HG02840 (cell line): ENCODE measurements around the gene SAPCD2.
A peak's percentile ranks its signal among the peaks of the same experiment; 100 is the strongest.

Experiments
- ATAC-seq: cut with Tn5 transposase; IDR thresholded peaks from one replicate; pipeline ENCODE4 v1.9.1; 2021; ENCODE audit warnings: mild to moderate bottlenecking, moderate library complexity, moderate number of reproducible peaks; ENCODE audit not compliant: unreplicated experiment, low FRiP score

Gene SAPCD2

DNA sequence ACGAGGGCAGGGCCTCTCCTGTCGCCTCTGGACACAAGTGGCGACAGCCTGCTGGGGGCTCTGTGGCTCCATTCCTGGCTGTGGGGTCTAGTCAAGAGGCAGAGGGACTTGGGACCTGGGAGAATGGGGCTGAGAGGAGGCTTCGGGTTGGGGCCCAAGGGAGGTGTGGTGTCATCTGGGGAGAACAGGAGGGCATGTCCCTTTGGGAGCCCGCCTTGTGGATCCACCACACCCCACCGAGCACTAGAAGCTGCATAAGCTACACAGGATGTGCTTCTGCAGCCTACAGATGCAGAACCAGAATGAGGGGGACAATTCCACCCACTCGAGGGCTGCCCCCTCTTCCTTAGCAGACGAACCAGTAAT lies 12.6 kb upstream of the SAPCD2 start:
- no peak for ATAC-seq

DNA sequence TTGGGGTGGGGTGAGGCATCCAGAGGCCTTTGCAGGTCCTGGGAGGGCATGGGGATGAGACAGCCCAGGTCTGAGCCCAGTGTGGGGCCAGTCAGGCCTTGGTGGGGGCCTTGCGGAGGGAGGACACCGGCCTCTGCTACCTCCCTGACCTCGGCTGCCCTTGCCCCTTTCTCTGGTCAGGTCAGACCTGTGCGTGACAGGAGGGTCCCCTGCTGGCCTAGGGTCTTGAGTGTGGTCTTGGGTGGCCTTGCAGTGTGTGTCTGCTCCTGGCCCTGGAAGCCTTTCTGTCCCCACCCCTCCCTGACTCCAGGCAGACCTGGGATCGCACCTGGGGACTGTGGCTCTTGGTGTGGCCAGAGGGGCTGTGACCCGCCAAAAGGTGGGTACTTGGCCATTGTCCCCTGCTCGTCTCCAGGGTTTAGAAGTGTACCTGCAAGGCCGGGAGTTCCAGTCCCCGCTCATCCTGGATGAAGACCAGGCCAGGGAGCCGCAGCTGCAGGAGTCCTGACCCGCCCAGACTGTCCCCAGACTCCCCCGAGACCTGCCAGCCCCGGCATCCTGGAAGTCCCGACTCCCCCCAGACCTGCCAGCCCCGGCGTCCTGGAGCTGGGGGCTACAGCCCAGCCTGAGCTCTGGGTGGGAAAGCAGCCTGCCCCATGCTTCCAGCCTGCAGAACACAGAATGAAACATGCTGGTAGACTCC lies 12.0 kb upstream of the SAPCD2 start:
- no peak for ATAC-seq

DNA sequence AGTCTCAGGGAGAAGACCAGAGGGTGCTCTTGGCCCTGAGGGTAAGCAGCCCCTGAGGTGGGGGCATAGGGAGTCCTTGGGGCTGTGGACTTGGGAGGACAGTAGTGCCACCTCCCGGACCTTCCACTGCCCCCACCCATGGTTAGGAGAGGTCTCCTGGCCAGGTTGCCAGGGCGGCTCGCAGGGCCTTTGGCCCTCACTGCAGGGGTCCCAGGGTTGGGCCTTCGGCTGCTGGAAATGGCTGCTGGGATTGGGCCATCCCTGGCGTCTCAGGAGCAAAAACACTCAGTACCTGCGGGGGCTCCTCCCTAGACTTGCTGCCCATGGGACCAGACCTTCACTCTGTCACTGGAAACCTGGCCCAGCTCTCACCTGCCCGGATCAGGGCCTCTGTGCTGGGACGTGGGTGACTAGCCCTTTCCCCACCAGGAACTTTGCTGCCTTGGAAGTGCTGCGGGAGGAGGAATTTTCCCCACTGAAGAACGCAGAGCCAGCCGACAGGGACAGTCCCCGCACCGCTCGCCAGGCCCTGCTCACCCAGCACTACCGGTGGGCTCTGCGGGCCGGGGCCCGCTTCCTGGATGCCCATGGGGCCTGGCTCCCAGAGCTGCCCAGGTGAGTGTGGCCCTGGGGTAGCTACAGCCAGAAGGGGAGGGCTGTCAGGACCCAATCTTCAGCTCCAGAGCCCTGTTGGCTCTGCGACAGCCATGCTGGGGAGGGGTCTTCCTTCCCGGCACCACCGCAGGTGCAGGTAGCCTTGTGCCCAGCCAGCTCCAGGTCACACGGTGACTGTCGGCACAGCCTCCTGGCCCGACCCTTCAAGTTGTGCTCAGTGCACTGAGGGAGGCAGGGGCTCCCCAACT lies 10.1 kb upstream of the SAPCD2 start:
- ATAC-seq: no peak

DNA sequence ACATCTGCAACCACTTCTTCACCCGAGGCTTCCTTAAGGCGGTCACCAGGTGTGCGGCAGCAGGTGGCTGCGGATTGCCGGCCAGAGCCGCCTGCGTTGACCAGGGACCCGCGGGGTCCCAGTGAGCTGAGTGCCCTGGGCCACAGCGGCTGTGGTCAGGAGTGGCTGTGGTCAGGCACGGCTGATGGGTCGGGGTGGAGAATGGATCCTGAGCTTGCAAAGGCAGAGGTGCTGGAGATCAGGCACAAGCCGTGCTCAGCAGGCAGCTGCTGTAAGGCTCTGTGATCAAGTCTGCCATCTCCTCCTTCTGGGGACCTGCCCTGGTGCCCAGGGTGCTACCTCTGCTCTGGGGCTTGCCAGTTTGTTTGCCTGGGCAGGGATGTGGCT lies 9.0 kb upstream of the SAPCD2 start:
- ATAC-seq: no peak

DNA sequence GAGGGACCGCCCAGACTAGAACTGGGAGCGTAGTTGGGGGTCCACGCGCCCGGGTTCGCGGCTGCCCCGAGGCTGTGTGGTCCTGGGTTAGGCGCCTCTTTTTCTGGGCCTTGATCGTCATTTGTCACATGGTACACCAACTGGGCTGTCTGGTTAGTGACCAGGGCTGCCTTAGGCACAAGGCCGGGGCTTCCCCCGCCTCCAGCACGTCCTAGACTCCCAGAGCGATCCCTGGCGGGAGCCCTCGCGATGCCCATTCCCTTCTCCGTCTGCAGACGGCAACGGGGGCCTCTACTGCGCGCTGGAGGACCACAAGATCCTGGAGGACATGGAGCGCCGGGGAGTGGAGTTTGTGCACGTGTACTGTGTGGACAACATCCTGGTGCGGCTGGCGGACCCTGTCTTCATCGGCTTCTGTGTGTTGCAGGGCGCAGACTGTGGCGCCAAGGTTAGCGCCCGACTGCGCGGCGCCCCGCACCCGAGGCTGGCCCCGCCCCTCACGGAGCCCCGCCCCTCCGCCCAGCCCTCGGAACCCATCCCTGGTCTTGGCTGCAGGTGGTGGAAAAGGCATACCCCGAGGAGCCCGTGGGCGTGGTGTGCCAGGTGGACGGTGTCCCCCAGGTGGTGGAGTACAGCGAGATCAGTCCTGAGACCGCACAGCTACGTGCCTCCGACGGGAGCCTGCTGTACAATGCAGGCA lies 8.5 kb upstream of the SAPCD2 start:
- ATAC-seq: no peak

DNA sequence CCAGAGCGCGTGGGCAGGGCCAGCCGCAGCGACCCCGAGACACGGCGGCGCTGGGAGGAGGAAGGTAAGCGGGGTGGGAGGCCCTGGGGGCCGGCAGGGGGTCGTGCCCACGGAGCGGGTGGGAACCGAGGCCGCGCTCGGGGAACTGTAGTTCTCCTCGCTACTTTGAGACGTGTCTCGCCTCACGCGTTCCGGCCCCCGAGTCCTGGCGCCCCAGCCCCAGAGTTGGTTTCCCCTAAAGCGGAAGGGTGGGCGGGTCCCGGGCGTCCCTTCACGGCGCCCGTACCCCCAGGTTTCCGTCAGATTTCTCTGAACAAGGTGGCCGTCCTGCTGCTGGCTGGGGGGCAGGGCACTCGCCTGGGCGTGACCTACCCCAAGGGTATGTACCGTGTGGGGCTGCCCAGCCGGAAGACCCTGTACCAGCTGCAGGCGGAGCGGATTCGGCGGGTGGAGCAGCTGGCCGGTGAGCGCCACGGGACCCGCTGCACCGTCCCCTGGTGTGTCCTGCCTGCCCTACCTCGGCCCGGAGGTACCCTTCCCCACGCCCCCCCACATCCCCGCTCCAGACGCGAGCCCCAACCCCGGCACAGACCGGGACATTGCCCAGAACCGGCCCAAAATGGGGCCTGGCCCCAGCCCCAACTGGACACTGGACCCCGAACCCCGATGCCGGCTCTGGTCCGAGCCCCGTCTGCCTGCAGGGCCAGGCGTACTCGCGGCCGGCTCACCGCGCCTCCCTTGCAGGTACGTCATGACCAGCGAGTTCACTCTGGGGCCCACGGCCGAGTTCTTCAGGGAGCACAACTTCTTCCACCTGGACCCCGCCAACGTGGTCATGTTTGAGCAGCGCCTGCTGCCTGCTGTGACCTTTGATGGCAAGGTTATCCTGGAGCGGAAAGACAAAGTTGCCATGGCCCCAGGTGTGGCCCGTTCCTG lies 7.7 kb upstream of the SAPCD2 start:
- peak; percentile 7 for ATAC-seq

DNA sequence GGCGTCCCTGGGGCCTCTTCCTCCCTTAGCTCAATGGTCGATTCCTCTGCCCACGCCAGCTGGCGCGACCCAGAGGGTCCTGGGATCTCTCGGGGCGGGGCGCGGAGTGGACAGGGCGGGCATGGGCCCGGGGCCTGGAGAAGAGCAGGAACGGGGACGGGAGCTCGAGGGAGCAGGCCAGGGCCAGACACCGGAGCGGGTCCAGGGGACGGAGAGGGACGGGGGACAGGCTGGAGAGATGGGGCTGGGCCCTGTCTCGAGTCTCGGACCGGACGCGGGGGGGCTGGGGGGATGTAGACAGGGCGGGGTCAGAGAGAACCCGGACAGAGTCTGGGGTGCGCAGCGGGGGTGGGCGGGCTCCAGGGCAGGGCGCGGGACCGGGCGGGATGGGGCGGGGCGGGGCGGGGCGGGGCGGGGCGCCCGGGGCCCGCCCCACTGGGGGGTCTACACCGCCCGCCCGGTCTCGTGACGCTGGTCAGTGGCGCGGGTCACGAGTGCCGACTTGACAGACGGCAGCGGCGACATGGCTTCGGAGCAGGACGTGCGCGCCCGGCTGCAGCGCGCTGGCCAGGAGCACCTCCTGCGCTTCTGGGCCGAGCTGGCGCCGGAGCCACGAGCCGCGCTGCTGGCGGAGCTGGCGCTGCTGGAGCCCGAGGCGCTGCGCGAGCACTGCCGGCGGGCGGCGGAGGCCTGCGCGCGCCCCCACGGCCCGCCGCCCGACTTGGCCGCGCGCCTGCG lies 6.8 kb upstream of the SAPCD2 start, which contains the start of gene UAP1L1:
Gene UAP1L1, plus strand, starts transcription at position 508 of the 738 bp plus-strand sequence. Its CDS starts 16 bp downstream, at position 524.
- ATAC-seq: peak; percentile 45

DNA sequence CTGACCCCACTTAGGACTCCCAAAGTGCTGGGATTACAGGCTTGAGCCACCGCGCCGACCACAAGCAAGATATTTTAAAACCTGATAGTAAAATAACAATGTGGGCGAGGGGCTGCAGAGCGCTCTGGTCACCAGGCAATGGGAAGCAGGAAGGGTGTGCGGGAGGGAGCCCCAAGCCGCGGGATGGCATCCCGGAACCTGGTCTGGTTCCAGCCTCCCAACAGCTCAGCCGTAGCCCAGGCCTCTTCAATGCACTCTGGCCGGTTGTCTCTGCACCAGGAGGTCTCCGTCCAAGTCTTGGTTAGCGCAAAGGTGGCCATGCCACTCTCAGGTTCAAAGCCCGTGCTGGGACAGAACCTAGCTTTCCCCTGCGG lies 6.3 kb upstream of the SAPCD2 start:
- ATAC-seq: no peak

DNA sequence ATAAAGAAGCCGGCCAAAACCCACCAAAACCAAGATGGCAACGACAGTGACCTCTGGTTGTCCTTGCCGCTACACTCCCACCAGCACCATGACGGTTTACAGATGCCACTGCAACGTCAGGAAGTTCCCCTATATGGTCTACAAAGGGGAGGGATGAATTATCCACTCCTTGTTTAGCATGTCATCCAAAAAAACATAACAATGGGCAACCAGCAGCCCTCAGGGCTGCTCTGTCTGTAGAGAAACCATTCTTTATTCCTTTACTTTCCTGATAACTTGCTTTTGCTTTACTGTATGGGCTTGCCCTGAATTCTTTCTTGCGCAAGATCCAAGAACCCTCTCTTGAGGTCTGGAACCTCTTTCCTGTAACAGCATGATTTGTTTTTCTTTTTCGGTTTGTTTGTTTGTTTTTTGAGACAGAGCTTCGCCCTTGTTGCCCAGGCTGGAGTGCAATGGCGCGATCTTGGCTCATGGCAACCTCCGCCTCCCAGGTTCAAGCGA lies 5.0 kb upstream of the SAPCD2 start:
- no peak for ATAC-seq

DNA sequence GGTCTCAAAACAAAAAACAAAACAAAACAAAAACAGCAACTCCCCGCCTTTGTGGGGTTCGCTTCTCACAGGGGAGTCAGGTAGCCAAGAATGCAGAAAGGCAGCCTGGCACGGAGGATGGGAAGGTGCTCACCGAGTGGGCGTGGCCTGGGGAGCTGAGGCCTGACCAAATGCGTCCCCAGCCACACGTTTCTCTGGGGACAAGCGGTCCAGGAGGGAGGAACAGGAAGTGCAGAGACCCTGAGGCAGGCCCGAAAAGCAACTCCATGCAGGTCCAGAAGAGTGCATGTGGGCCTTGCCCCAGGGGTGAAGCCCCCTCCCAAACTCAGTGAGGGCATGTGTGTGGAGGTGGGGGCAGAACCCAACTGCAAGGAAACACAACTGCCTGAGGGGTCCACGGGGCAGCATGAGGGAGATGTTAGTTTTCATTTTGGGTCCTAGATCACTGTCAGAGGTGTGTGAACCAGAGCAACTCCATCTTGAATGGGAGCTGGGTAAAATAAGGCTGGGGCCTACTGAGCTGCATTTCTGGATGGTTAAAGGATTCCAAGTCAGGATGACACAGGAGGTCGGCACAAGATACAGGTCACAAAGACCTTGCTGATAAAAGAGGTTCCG lies 4.4 kb upstream of the SAPCD2 start:
- no peak for ATAC-seq

DNA sequence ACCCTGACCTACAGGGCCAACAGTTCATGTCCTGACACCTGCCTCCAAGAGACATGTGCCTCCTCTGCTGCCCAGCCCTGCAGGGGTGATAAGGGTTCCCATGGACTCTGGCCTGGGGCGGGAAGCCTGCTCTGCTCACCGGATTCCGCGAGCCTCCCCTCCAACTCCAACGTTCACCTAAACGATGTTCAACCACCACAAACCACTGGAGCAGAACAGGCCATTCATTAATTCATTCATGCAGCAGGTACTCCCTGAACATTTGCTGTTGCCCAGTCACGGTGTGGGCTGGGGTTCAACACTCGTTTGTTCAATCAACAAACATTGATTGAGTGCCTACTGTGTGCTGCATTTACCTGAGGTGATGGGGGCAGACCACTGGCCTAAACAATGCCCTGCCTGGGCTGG lies 3.6 kb upstream of the SAPCD2 start:
- ATAC-seq: no peak

DNA sequence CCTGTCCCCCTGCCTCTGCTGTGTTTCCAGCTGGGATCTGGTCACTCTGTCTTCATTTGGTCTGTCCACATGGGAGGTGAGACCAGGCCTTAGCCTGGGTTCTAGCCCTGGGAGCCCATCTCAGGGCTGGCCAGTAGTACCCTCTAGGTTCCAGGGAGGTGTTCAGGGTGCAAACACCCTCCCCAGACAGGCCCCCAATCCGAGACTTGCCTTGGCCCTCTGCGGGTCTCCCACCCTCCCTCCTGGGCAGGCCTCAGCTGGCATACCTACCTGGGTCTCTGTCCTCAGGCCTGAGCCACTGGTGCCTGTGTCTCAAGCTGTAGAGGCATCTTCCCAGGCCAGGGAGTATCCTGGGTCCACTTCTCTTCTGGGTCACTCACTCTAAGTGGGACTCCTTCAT lies 925 bp upstream of the SAPCD2 start:
- no peak for ATAC-seq

DNA sequence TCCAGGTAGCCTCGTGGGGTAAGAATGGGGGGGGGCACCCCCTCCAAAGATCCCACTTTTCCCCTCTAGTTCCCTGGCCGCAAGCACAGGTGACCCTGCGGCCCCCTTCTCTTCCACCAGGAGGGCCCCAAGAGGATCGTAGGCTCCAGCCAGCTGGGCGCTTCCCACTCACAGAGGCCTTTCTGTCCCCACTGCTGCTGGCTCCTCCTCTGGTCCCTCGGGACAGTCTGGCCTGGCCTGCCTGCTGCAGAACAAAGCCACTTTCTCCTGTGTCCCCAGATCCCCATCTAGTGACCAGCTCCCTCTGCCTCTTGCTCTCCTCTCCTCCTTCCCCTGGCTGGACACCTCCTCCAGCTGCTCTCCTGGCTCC lies 534 bp upstream of the SAPCD2 start:
- peak; percentile 2 for ATAC-seq

DNA sequence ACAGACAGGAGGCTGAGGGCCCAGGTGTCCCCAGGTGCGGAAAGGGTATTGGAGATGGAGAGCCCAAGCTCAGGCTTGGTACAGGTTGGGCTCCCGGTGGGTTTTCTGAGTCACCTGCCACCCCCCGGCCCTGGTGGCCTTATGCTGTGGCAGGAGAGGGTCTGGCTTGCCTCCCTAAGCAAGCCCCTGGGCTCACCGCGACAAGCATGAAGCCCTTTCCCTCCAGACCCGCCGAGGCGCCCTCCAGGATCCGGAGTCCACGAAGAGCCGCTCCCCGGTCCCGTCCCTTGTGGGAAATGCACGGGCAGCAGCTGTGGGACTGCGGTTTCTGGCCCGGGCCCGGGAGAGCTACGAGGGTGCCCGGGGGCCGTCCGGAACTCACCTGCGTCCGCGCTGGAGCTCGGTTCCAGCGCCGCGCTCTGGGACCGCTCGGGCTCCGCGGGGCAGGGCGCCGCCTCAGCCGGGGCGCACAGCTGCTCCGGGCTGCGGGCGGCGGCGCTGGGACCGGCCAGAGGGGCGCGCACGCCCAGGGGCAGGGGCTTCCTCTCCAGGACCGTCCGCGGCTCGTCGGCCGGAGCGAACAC lies 757 bp downstream of the SAPCD2 start:
- no peak for ATAC-seq

DNA sequence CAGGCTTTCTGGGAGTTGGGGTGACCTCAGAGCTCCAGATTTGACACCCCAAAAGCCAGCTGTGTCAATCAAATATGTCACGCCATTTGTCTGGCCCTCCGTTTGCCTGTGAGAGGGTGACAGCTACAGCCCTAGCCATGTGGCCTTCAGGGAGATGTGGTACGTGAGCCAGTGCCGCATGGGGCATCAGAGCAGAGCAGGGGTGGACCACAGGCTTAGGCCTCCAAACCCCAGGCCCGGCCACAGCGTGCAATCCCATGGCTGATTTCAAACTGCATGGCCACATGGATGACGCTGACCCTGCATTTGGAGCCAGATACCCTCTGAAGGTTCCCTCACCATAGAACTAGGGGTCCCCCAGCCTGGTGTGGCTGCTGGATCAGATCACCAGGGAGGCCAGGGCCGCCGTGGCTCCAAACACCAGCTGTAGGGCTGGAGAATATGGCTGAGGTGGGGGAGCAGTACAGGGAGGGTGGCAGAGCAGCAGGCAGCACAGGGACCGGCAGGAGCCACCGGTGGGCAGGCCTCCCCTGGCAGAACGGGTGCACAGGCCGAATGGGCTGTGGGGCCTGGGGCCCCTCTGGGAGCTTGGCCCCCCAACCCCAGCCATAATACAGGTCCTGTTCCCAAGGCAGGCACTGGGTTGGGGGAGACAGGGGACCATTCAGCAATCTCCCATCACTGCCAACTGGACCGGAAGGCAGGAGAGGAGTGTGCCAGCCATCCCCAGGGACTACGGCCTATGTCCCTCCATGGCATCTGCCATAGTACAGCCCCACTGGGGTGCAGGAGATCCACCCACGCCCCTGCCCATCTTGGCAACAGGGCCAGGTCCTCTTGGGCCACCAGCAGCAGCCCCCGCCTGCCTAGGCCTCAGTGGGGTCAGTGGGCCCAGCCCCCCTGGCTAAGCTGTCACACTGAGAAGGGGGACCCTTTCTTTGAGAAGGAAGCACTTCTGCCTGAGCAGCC lies 1.5 kb downstream of the SAPCD2 start:
- ATAC-seq: no peak

DNA sequence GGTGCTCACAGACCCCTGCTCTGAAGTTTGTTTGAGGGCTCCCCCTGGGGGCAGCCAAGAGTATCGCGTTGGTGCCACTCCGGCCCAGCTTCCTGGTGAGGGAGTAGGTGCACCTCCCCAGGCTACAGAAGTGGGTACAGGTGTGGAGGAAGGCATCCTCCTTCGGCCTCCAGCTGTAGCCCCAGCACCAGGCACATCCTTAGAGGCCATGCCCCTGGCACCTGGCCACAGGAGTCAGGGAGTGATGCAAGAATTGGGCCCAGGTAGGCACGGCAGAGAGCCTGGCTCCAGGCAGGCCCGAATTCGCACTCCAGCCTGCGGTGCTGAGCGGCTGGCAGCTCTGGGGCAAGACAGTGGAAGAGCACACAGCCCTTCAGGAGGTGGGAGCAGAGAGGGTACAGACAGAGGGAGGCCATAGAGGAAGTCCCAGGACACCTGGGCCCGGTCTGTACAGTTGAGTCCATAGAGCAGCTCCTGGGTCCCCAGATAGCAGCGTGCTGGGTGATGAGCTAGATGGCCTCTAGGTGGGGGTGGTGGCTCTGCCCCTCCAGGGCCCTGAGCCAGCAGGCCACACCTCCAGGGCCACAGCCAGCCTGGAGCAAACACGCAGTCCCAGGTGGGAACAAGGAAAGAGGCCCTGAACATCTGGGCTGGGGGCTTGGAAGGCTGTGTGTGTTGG lies 2.4 kb downstream of the SAPCD2 start:
- no peak for ATAC-seq
